MM.1S (cell line): ENCODE measurements around the gene FOXP1.

Experiments used
- DNase-seq: peaks from one replicate; pipeline ENCODE4 v3.0.0-alpha.2; 2015
- H2AFZ ChIP-seq: fragments of 300-600 bp; sonication (generic); 2 replicates; pipeline ENCODE4 v1.6.0; 2016; ENCODE audit warnings: antibody characterized with exemption, low read length
- H3F3A ChIP-seq: fragments of 300-600 bp; sonication (generic); 2 replicates; pipeline ENCODE4 v1.6.1; 2016; ENCODE audit warnings: mild to moderate bottlenecking, antibody characterized with exemption, low read length, moderate library complexity, mixed read lengths; ENCODE audit not compliant: insufficient read depth
- H3K27ac ChIP-seq: fragments of 300-600 bp; sonication (generic); 2 replicates; pipeline ENCODE4 v1.5.1; 2016; ENCODE audit warnings: mild to moderate bottlenecking, low read length
- H3K27me3 ChIP-seq: fragments of 300-600 bp; sonication (generic); replicated peaks from 2 replicates; pipeline ENCODE4 v1.6.0; 2016; ENCODE audit warnings: low read length; ENCODE audit not compliant: insufficient read depth
- H3K36me3 ChIP-seq: fragments of 300-600 bp; sonication (generic); replicated peaks from 2 replicates; pipeline ENCODE4 v1.6.1; 2016; ENCODE audit warnings: mild to moderate bottlenecking, low read length, mixed read lengths; ENCODE audit not compliant: insufficient read depth
- H3K4me1 ChIP-seq: fragments of 300-600 bp; sonication (generic); 2 replicates; pipeline ENCODE4 v1.6.1; 2016; ENCODE audit warnings: low read length, mixed read lengths
- H3K4me2 ChIP-seq: fragments of 300-600 bp; sonication (generic); 2 replicates; pipeline ENCODE4 v1.6.0; 2016; ENCODE audit warnings: low read depth, low read length
- H3K4me3 ChIP-seq: fragments of 300-600 bp; sonication (generic); 2 replicates; pipeline ENCODE4 v1.5.1; 2016; ENCODE audit warnings: low read length, mixed read lengths
- H3K79me2 ChIP-seq: fragments of 300-600 bp; sonication (generic); 2 replicates; pipeline ENCODE4 v1.6.1; 2016; ENCODE audit warnings: mixed run types, low read length, mixed read lengths
- H3K9ac ChIP-seq: fragments of 300-600 bp; sonication (generic); 2 replicates; pipeline ENCODE4 v1.6.1; 2016; ENCODE audit warnings: low read length, mixed read lengths
- H3K9me2 ChIP-seq: fragments of 300-600 bp; sonication (generic); replicated peaks from 2 replicates; pipeline ENCODE4 v1.6.1; 2016; ENCODE audit warnings: mild to moderate bottlenecking, low read length, mixed read lengths; ENCODE audit not compliant: insufficient read depth
- H3K9me3 ChIP-seq: fragments of 300-600 bp; sonication (generic); replicated peaks from 2 replicates; pipeline ENCODE4 v1.6.1; 2016; ENCODE audit warnings: mild to moderate bottlenecking, low read length, mixed read lengths; ENCODE audit not compliant: insufficient read depth
- H4K20me1 ChIP-seq: fragments of 300-600 bp; sonication (generic); 2 replicates; pipeline ENCODE4 v1.6.1; 2016; ENCODE audit warnings: mild to moderate bottlenecking, low read length, moderate library complexity, mixed read lengths; ENCODE audit not compliant: insufficient read depth
- CTCF ChIP-seq: fragments of 300-600 bp; sonication (generic); IDR thresholded peaks from 2 replicates; pipeline ENCODE4 v1.5.1; 2016; ENCODE audit warnings: antibody characterized with exemption, low read length, mixed read lengths
- EZH2 ChIP-seq: fragments of 300-600 bp; sonication (generic); optimal IDR thresholded peaks from 2 replicates; pipeline ENCODE3; 2017; ENCODE audit warnings: low read depth, mild to moderate bottlenecking, antibody characterized with exemption, low read length, mixed read lengths
- EZH2phosphoT487 ChIP-seq: fragments of 300-600 bp; sonication (generic); IDR thresholded peaks from 2 replicates; pipeline ENCODE4 v1.6.1; 2018; ENCODE audit warnings: antibody characterized with exemption, low read length

FOXP1 gene

GRCh38 chr3:71376503-71376902 lies 207.0 kb downstream of the FOXP1 start:
- Histone ChIP-seq H3K79me2 (no peaks in the 10 kb centered on the region), H3K4me1 (no peaks in the 10 kb centered on the region)

GRCh38 chr3:71374582-71374981 lies 208.9 kb downstream of the FOXP1 start:
- no peaks in the 10 kb centered on the region for H3F3A ChIP-seq
- no peaks in the 10 kb centered on the region for H3K27me3 ChIP-seq
- TF ChIP-seq CTCF (no peak), EZH2 (no peak), EZH2phosphoT487 (no peak)
- no peaks in the 10 kb centered on the region for H3K79me2 ChIP-seq
- H3K36me3 ChIP-seq = no peaks in the 10 kb centered on the region
- H3K4me2 ChIP-seq = no peak overlapping the region
- H3K4me3 ChIP-seq = no peak overlapping the region
- no peak overlapping the region for H3K9ac ChIP-seq
- H3K4me1 ChIP-seq = no peaks in the 10 kb centered on the region
- no peak for DNase-seq
- no peaks in the 10 kb centered on the region for H3K9me3 ChIP-seq
- H4K20me1 ChIP-seq = no peaks in the 10 kb centered on the region
- no peaks in the 10 kb centered on the region for H3K9me2 ChIP-seq
- no peak overlapping the region for H2AFZ ChIP-seq
- no peak overlapping the region for H3K27ac ChIP-seq

More at GRCh38 chr3:71376503-71376902, 207.0 kb downstream of the FOXP1 start:
- Histone ChIP-seq H3K9me2 (no peaks in the 10 kb centered on the region), H3K36me3 (no peaks in the 10 kb centered on the region), H2AFZ (no peak overlapping the region), H3K9ac (no peak overlapping the region), H4K20me1 (no peaks in the 10 kb centered on the region), H3K9me3 (no peaks in the 10 kb centered on the region), H3K4me2 (no peak overlapping the region), H3K27ac (no peak overlapping the region), H3K27me3 (no peaks in the 10 kb centered on the region), H3F3A (no peaks in the 10 kb centered on the region), H3K4me3 (no peak overlapping the region)
- TF ChIP-seq EZH2 (no peak), EZH2phosphoT487 (no peak), CTCF (no peak)
- no peak for DNase-seq

DNA sequence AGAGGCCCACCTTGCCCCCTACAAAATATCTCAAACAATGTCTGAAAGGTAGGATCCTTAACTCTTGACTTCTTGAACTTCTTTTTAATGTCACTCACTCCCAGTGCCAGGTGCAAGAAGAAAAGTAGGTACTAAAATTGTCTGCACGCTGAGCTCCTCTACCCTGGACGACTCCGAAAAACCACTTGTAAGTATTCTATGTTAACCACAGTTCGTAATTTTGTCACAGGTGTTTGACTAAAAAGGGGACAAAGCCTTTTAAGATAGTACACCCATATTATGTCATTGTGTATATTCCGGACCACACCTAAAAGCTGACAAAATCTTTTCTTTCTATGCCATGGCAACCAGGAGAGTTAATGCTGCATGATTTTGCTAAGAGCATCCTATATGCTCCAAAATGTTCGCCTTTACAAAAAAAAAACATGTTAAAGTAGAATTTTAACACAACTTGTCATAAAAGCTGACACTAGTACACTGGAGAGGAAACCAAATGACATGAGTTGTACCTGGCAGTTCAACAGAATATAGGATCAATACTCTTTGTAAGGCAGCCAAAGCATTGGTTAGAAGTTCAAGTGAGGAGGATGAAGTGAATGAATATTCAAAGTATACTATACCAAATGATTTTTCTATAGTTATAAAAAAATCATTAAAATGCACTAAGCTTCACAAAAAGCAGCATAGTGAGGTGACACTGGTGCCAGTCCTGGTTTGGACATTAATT lies 210.5 kb downstream of the FOXP1 start:
- no peaks in the 10 kb centered on the region for H3K36me3 ChIP-seq
- no peaks in the 10 kb centered on the region for H3F3A ChIP-seq
- no peak overlapping the region for H3K4me3 ChIP-seq
- H3K27ac ChIP-seq = no peak overlapping the region
- TF ChIP-seq CTCF = no peak
- no peak for TF ChIP-seq EZH2
- no peak for TF ChIP-seq EZH2phosphoT487
- H4K20me1 ChIP-seq = no peaks in the 10 kb centered on the region
- no peaks in the 10 kb centered on the region for H3K79me2 ChIP-seq
- no peaks in the 10 kb centered on the region for H3K27me3 ChIP-seq
- no peak overlapping the region for H3K4me2 ChIP-seq
- no peak overlapping the region for H3K9ac ChIP-seq
- no peaks in the 10 kb centered on the region for H3K4me1 ChIP-seq
- DNase-seq = no peak
- H3K9me3 ChIP-seq = no peaks in the 10 kb centered on the region
- H2AFZ ChIP-seq = no peak overlapping the region
- H3K9me2 ChIP-seq = no peaks in the 10 kb centered on the region
